ENCODE data around the gene CCDC142. TPM values are rescaled to one million over a fixed set of nuclear protein-coding genes. Genes with fewer than 3 reads are reported as not detected.

CCDC142 gene
- total and polyA plus RNA-seq, 9 of the 15 experiments (the other 6 are each of a cell fraction or from before 2014, with no cell fraction given) = 0.55 to 11.7 (median 7.2) TPM

DNA sequence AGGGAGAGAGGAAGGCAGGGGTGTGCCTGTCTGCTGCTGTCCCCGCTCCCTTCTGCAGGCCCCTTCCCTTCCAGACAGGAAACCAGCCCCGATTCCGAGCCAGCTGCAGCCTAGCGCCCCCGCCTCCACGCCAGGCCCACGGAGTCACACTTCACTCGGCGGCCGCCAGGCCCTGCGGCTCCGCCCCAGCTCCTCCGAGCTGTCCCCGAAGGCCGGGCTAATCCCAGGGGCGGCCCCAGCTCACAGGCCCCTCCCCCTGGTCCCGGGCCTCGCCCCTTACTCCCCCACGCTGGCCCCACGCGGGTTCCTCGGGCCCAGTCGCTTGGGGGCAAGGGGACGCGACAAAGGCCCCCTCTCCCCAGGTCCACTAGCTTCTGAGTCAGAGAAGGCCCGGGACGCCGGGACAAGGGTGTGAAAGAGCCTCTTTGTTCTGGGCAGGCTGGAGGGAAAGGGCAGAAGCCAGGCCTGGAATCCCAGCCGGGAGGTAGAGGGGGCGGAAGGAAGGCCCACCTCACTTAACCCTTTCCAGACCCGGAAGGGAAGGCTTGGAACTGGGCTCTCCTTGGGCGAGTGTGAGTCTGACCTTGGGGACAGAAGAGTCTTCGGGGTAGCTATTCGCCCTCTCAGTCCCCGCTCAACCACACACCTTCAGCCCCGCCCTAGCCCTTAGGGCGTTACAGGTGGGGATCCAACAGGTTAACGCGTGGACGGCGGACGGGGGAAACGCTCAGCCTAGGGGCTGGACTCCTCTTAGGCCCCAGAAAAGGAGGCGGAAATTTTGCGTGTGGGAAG is 42.2 kb downstream of the CCDC142 start (continued):
- TF ChIP-seq, protein P1, sequence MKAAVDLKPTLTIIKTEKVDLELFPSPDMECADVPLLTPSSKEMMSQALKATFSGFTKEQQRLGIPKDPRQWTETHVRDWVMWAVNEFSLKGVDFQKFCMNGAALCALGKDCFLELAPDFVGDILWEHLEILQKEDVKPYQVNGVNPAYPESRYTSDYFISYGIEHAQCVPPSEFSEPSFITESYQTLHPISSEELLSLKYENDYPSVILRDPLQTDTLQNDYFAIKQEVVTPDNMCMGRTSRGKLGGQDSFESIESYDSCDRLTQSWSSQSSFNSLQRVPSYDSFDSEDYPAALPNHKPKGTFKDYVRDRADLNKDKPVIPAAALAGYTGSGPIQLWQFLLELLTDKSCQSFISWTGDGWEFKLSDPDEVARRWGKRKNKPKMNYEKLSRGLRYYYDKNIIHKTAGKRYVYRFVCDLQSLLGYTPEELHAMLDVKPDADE (conservative IDR thresholded peaks at IDR 0.05; ENCODE audit: control insufficient read depth, low read depth, low read length) = peak; percentile 79
- no peak for TF ChIP-seq CEBPB (tag; IDR thresholded peaks at IDR 0.05)
- no peak for TF ChIP-seq SREBF1 (IDR thresholded peaks at IDR 0.05; ENCODE audit: borderline replicate concordance, low read depth, low read length)
- TF ChIP-seq, protein P2, sequence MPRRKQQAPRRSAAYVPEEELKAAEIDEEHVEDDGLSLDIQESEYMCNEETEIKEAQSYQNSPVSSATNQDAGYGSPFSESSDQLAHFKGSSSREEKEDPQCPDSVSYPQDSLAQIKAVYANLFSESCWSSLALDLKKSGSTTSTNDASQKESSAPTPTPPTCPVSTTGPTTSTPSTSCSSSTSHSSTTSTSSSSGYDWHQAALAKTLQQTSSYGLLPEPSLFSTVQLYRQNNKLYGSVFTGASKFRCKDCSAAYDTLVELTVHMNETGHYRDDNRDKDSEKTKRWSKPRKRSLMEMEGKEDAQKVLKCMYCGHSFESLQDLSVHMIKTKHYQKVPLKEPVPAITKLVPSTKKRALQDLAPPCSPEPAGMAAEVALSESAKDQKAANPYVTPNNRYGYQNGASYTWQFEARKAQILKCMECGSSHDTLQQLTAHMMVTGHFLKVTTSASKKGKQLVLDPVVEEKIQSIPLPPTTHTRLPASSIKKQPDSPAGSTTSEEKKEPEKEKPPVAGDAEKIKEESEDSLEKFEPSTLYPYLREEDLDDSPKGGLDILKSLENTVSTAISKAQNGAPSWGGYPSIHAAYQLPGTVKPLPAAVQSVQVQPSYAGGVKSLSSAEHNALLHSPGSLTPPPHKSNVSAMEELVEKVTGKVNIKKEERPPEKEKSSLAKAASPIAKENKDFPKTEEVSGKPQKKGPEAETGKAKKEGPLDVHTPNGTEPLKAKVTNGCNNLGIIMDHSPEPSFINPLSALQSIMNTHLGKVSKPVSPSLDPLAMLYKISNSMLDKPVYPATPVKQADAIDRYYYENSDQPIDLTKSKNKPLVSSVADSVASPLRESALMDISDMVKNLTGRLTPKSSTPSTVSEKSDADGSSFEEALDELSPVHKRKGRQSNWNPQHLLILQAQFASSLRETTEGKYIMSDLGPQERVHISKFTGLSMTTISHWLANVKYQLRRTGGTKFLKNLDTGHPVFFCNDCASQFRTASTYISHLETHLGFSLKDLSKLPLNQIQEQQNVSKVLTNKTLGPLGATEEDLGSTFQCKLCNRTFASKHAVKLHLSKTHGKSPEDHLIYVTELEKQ (CRISPR knock-in tag; IDR thresholded peaks at IDR 0.05) = no peak
- TF ChIP-seq SMARCB1 (IDR thresholded peaks at IDR 0.05; ENCODE audit: insufficient read length, low read depth) = peak; percentile 52
- TF ChIP-seq CHD4 (IDR thresholded peaks at IDR 0.05; ENCODE audit: insufficient read depth, insufficient replicate concordance, low read depth, low read length, poor library complexity, severe bottlenecking) = no peak
- TF ChIP-seq DPF2 (IDR thresholded peaks at IDR 0.05) = peak; percentile 30
- peak; percentile 42 to 61; a peak in 3 of 4 replicates for TF ChIP-seq NRF1 (conservative IDR thresholded peaks at IDR 0.05 in 1 of 2, IDR thresholded peaks at IDR 0.05 in 1 of 2)
- TF ChIP-seq SIN3B (IDR thresholded peaks at IDR 0.05; ENCODE audit: low read depth) = peak; percentile 28; the same call in 1 of the 2 replicates
- TF ChIP-seq, protein P3, sequence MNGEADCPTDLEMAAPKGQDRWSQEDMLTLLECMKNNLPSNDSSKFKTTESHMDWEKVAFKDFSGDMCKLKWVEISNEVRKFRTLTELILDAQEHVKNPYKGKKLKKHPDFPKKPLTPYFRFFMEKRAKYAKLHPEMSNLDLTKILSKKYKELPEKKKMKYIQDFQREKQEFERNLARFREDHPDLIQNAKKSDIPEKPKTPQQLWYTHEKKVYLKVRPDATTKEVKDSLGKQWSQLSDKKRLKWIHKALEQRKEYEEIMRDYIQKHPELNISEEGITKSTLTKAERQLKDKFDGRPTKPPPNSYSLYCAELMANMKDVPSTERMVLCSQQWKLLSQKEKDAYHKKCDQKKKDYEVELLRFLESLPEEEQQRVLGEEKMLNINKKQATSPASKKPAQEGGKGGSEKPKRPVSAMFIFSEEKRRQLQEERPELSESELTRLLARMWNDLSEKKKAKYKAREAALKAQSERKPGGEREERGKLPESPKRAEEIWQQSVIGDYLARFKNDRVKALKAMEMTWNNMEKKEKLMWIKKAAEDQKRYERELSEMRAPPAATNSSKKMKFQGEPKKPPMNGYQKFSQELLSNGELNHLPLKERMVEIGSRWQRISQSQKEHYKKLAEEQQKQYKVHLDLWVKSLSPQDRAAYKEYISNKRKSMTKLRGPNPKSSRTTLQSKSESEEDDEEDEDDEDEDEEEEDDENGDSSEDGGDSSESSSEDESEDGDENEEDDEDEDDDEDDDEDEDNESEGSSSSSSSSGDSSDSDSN (IDR thresholded peaks at IDR 0.05; ENCODE audit: borderline replicate concordance in 1 of 2, low read depth in 2 of 2, low read length in 2 of 2) = peak in 1 of 2 experiments; percentile 78; a peak in 1 of 4 replicates
- TF ChIP-seq MAFF (IDR thresholded peaks at IDR 0.05; ENCODE audit: low read length) = no peak
- TF ChIP-seq ZNF316 (IDR thresholded peaks at IDR 0.05) = no peak
- TF ChIP-seq, protein P4, sequence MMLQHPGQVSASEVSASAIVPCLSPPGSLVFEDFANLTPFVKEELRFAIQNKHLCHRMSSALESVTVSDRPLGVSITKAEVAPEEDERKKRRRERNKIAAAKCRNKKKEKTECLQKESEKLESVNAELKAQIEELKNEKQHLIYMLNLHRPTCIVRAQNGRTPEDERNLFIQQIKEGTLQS (IDR thresholded peaks at IDR 0.05) = no peak
- TF ChIP-seq, protein P4 (CRISPR knock-in tag; conservative IDR thresholded peaks at IDR 0.05) = no peak
- TF ChIP-seq CEBPG (CRISPR knock-in tag; IDR thresholded peaks at IDR 0.05) = no peak
- TF ChIP-seq CEBPG (tag; conservative IDR thresholded peaks at IDR 0.05 in 1 of 2, IDR thresholded peaks at IDR 0.05 in 1 of 2) = no peak

All from K562 (cell line).